ENCODE data around the gene SNF8. TPM values are rescaled to one million over a fixed set of nuclear protein-coding genes. Genes with fewer than 3 reads are reported as not detected.

The SNF8 gene
- total RNA-seq, 4 donors from 2014 or later = 36.9 to 107 (median 75.6) TPM

GRCh38 chr17:48929812-48930165, 14.9 kb downstream of the SNF8 start:
- TF ChIP-seq CTCF (IDR thresholded peaks at IDR 0.05) (no peak), POLR2A (IDR thresholded peaks at IDR 0.05) (no peak), EP300 (IDR thresholded peaks at IDR 0.05) (no peak)
- H3K4me3 ChIP-seq = no peak overlapping the region
- peaks cover 2 to 100% (median 13%) of the 10 kb centered on the region in 3 donors for H3K36me3 ChIP-seq
- H3K4me1 ChIP-seq = peaks cover 0 to 8% (median 0%) of the 10 kb centered on the region in 4 donors
- no peaks in the 10 kb centered on the region for H3K9me3 ChIP-seq
- no peak overlapping the region for H3K27ac ChIP-seq
- H3K27me3 ChIP-seq = no peaks in the 10 kb centered on the region
- WGBS, 2 donors = 37 to 44% methylated on average over 1 of the region's 1 CpG
- no peak for DNase-seq (ENCODE audit: low spot score in 2 of 2)

- Histone ChIP-seq H3K27ac (no peak overlapping the region), H3K27me3 (no peaks in the 10 kb centered on the region), H3K4me3 (no peak overlapping the region), H3K36me3 (peaks cover 2 to 100% (median 13%) of the 10 kb centered on the region in 3 donors), H3K4me1 (peaks cover 0 to 8% (median 0%) of the 10 kb centered on the region in 4 donors), H3K9me3 (no peaks in the 10 kb centered on the region)
- TF ChIP-seq EP300 (IDR thresholded peaks at IDR 0.05) (no peak), CTCF (IDR thresholded peaks at IDR 0.05) (no peak), POLR2A (IDR thresholded peaks at IDR 0.05) (no peak)
- no peak for DNase-seq (ENCODE audit: low spot score in 2 of 2)
- WGBS, 2 donors = 78 to 80% methylated on average over 6 of the region's 6 CpGs
Measured at GRCh38 chr17:48928876-48929811, 15.5 kb downstream of the SNF8 start.

GRCh38 chr17:48927978-48928745, 16.5 kb downstream of the SNF8 start:
- TF ChIP-seq CTCF (IDR thresholded peaks at IDR 0.05) = no peak
- TF ChIP-seq POLR2A (IDR thresholded peaks at IDR 0.05) = no peak
- TF ChIP-seq EP300 (IDR thresholded peaks at IDR 0.05) = no peak
- H3K9me3 ChIP-seq = no peaks in the 10 kb centered on the region
- no peak for DNase-seq (ENCODE audit: low spot score in 2 of 2)
- no peak overlapping the region for H3K4me3 ChIP-seq
- H3K4me1 ChIP-seq = peaks cover 0 to 8% (median 0%) of the 10 kb centered on the region in 4 donors
- H3K36me3 ChIP-seq = peaks cover 2 to 100% (median 22%) of the 10 kb centered on the region in 3 donors
- 68 to 76% methylated on average over 6 of the region's 6 CpGs for WGBS, 2 donors
- H3K27me3 ChIP-seq = no peaks in the 10 kb centered on the region
- H3K27ac ChIP-seq = no peak overlapping the region

- Histone ChIP-seq H3K36me3 (peaks cover 2 to 100% (median 43%) of the 10 kb centered on the region in 3 donors), H3K4me1 (peaks cover 0 to 8% (median 0%) of the 10 kb centered on the region in 4 donors), H3K4me3 (no peak overlapping the region), H3K9me3 (no peaks in the 10 kb centered on the region), H3K27ac (no peak overlapping the region), H3K27me3 (no peaks in the 10 kb centered on the region)
- DNase-seq (ENCODE audit: low spot score in 2 of 2) = no peak
- TF ChIP-seq POLR2A (IDR thresholded peaks at IDR 0.05) (no peak), CTCF (IDR thresholded peaks at IDR 0.05) (no peak), EP300 (IDR thresholded peaks at IDR 0.05) (no peak)
- WGBS, 2 donors = 41 to 47% methylated on average over 3 of the region's 3 CpGs
Measured at GRCh38 chr17:48925991-48926342, 18.7 kb downstream of the SNF8 start.

Measured in tibial nerve (tissue), 4 donors.